ENCODE data around the gene KYNU.

- TF ChIP-seq SNAI2 (CRISPR knock-in tag; IDR thresholded peaks at IDR 0.05) (no peak), TSHZ2 (CRISPR knock-in tag; IDR thresholded peaks at IDR 0.05) (no peak), CREB5 (CRISPR knock-in tag; IDR thresholded peaks at IDR 0.05; ENCODE audit: low read depth) (no peak)
These were observed 77.0 kb downstream of the KYNU start for GRCh38 chr2:142954493-142954892.
